ENCODE results near the gene CD37. TPM values are rescaled to one million over a fixed set of nuclear protein-coding genes. Genes with fewer than 3 reads are reported as not detected.
A peak's percentile ranks its signal among the peaks of the same experiment; 100 is the strongest.

CD37 gene
- total RNA-seq, 1 experiment from 2014 or later: not detected

DNA sequence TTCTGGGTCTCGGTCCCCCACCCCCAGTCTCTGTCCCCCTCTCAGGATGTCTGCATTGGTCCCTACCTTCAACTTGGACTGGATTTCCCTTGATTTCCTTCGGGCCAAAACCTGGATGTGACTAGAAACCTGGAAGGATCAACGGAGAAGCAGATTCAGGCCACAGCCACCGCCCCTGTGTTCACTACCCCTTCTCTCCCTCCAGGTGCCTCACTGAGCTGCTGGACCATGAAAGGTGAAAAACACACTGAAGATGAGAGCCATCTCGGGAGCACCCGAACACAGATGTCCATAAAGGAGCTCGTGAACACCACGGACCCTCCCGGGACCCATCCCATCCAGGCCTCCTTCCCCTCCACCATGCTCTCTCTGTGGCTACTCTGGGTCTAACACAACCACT is 22.0 kb downstream of the CD37 start:
- Histone ChIP-seq H3K9ac (ENCODE audit: low read length) (no peak overlapping the region), H3K9me2 (replicated peaks; ENCODE audit: low read length) (no peaks in the 10 kb centered on the region), H4K20me1 (ENCODE audit: low read length) (no peaks in the 10 kb centered on the region), H3K27me3 (ENCODE audit: low read length) (no peaks in the 10 kb centered on the region), H3K79me2 (ENCODE audit: low read length) (peaks cover 6% of the 10 kb centered on the region; the same call in 1 of the 2 replicates), H3K36me3 (ENCODE audit: low read depth, low read length) (peaks cover 12% of the 10 kb centered on the region), H3F3A (ENCODE audit: low read length, unreplicated experiment) (no peaks in the 10 kb centered on the region), H2AFZ (ENCODE audit: low read length) (no peak overlapping the region), H3K4me3 (ENCODE audit: low read length) (no peak overlapping the region), H3K4me1 (ENCODE audit: insufficient read depth, low read length) (no peaks in the 10 kb centered on the region), H3K27ac (ENCODE audit: low read length) (no peak overlapping the region), H3K4me2 (ENCODE audit: low read length) (no peak overlapping the region), H3K9me3 (ENCODE audit: low read length) (no peaks in the 10 kb centered on the region)
- BruUV-seq (replicated peaks): no TSS peak
- no peak for DNase-seq
- POLR2A ChIA-PET (ENCODE audit: unreplicated experiment): no interaction called here
- intact Hi-C loops (cut with micrococcal nuclease): no loop called here
- no peak for ATAC-seq
- TF ChIP-seq EZH2 (IDR thresholded peaks at IDR 0.05; ENCODE audit: low read length, unreplicated experiment): no peak
- no peak for TF ChIP-seq EZH2phosphoT487 (IDR thresholded peaks at IDR 0.05; ENCODE audit: borderline replicate concordance, low read length)
- TF ChIP-seq, protein P1, sequence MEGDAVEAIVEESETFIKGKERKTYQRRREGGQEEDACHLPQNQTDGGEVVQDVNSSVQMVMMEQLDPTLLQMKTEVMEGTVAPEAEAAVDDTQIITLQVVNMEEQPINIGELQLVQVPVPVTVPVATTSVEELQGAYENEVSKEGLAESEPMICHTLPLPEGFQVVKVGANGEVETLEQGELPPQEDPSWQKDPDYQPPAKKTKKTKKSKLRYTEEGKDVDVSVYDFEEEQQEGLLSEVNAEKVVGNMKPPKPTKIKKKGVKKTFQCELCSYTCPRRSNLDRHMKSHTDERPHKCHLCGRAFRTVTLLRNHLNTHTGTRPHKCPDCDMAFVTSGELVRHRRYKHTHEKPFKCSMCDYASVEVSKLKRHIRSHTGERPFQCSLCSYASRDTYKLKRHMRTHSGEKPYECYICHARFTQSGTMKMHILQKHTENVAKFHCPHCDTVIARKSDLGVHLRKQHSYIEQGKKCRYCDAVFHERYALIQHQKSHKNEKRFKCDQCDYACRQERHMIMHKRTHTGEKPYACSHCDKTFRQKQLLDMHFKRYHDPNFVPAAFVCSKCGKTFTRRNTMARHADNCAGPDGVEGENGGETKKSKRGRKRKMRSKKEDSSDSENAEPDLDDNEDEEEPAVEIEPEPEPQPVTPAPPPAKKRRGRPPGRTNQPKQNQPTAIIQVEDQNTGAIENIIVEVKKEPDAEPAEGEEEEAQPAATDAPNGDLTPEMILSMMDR (conservative IDR thresholded peaks at IDR 0.05; ENCODE audit: low read depth, low read length): no peak
- CTCF ChIA-PET: no interaction called here

DNA sequence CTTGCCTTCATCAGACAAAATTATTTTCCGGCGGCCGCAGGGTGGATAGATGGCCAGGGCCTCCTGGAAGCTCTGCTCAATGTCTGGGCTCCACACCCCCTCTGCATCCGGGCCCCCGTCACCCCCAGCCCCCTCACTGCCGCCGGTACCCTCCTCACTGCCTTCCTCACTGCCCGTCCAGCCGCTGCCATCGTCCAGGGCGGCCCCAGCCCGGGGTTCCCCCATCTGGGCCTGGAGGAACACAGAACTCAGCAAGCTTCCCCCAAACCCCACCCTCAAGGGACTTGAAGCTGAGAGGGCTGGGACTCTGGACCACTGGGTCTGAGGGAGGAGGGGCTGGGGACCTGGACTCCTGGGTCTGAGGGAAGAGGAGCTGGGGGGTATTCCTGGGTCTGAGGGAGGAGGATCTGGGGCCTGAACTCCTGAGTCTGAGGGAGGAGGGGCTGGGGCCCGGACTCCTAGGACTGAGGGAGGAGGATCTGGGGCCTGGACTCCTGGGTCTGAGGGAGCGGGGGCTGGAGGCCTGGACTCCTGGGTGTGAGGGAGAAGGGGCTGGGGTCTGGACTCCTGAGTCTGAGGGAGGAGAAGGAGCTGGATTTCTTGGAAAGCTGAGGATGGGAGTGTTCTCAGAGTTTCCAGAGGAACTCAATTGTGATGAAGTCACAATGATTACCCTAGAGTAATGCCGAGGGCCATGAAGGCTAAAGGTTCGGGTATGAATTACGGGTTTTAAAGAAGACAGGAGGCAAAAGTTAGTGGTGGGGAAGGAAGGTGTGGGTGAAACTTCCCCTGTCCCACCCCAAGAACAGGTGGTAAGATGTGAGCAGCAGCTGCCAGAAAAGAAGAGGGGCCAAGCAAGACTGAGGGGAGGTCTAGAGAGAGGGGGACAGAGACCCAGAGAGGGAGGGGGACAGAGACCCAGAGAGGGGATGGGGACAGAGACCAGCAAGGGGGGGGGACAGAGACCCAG is 24.9 kb downstream of the CD37 start:
- H3K9me3 ChIP-seq (ENCODE audit: low read length): no peaks in the 10 kb centered on the region
- ChIA-PET CTCF (no interaction called here), POLR2A (ENCODE audit: unreplicated experiment) (no interaction called here)
- TF ChIP-seq EZH2phosphoT487 (IDR thresholded peaks at IDR 0.05; ENCODE audit: borderline replicate concordance, low read length) (no peak), EZH2 (IDR thresholded peaks at IDR 0.05; ENCODE audit: low read length, unreplicated experiment) (no peak)
- TF ChIP-seq, protein P1 (conservative IDR thresholded peaks at IDR 0.05; ENCODE audit: low read depth, low read length): no peak
- intact Hi-C loops (cut with micrococcal nuclease): no loop called here
- ATAC-seq (no peak), DNase-seq (no peak)
- TSS peak; percentile 17 for BruUV-seq (replicated peaks)
- no peaks in the 10 kb centered on the region for H3K27me3 ChIP-seq (ENCODE audit: low read length)
- no peak overlapping the region for H2AFZ ChIP-seq (ENCODE audit: low read length)
- peaks cover 11% of the 10 kb centered on the region for H3K4me1 ChIP-seq (ENCODE audit: insufficient read depth, low read length)
- H4K20me1 ChIP-seq (ENCODE audit: low read length): no peaks in the 10 kb centered on the region
- no peak overlapping the region for H3K27ac ChIP-seq (ENCODE audit: low read length)
- H3K4me3 ChIP-seq (ENCODE audit: low read length): no peak overlapping the region
- H3K9ac ChIP-seq (ENCODE audit: low read length): no peak overlapping the region
- H3K9me2 ChIP-seq (replicated peaks; ENCODE audit: low read length): no peaks in the 10 kb centered on the region
- H3K4me2 ChIP-seq (ENCODE audit: low read length): no peak overlapping the region
- peaks cover 6% of the 10 kb centered on the region; the same call in 1 of the 2 replicates for H3K79me2 ChIP-seq (ENCODE audit: low read length)
- peaks cover 8% of the 10 kb centered on the region for H3K36me3 ChIP-seq (ENCODE audit: low read depth, low read length)
- peaks cover 7% of the 10 kb centered on the region for H3F3A ChIP-seq (ENCODE audit: low read length, unreplicated experiment)

All from PC-3 (cell line).